ENCODE results near the gene TIMP4.

- TF ChIP-seq, protein P1, sequence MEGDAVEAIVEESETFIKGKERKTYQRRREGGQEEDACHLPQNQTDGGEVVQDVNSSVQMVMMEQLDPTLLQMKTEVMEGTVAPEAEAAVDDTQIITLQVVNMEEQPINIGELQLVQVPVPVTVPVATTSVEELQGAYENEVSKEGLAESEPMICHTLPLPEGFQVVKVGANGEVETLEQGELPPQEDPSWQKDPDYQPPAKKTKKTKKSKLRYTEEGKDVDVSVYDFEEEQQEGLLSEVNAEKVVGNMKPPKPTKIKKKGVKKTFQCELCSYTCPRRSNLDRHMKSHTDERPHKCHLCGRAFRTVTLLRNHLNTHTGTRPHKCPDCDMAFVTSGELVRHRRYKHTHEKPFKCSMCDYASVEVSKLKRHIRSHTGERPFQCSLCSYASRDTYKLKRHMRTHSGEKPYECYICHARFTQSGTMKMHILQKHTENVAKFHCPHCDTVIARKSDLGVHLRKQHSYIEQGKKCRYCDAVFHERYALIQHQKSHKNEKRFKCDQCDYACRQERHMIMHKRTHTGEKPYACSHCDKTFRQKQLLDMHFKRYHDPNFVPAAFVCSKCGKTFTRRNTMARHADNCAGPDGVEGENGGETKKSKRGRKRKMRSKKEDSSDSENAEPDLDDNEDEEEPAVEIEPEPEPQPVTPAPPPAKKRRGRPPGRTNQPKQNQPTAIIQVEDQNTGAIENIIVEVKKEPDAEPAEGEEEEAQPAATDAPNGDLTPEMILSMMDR (IDR thresholded peaks at IDR 0.05) = no peak
- TF ChIP-seq POLR2A (IDR thresholded peaks at IDR 0.05) = no peak
These were observed 30.1 kb upstream of the TIMP4 start for GRCh38 chr3:12188681-12189287.
